Tibial nerve (tissue), 4 donors: Measurements from ENCODE around the gene GPR26.

Experiments
- EP300 ChIP-seq, 2 donors: sonication (generic); formaldehyde crosslinking; IDR thresholded peaks; one replicate each; pipeline ENCODE4 v1.6.1; 2017; ENCODE audit warnings: antibody characterized with exemption in 2 of 2, mild to moderate bottlenecking in 1 of 2
- POLR2A ChIP-seq, 2 donors: fragments of 450-650 bp; IDR thresholded peaks; one replicate each; pipeline ENCODE4 v1.6.1; 2017; ENCODE audit warnings: antibody characterized with exemption in 2 of 2, mild to moderate bottlenecking in 2 of 2, moderate library complexity in 2 of 2
- TF ChIP-seq, protein P1 (sequence below), 5 experiments: fragments of 200-600 bp in 3 of 5; fragments of 450-650 bp in 2 of 5; sonication (generic) in 3 of 5; IDR thresholded peaks; one replicate each; pipeline ENCODE4 v1.5.1; 2016 to 2019; ENCODE audit warnings: antibody characterized with exemption in 5 of 5, mild to moderate bottlenecking in 3 of 5, moderate library complexity in 2 of 5

- TF ChIP-seq, protein P1, sequence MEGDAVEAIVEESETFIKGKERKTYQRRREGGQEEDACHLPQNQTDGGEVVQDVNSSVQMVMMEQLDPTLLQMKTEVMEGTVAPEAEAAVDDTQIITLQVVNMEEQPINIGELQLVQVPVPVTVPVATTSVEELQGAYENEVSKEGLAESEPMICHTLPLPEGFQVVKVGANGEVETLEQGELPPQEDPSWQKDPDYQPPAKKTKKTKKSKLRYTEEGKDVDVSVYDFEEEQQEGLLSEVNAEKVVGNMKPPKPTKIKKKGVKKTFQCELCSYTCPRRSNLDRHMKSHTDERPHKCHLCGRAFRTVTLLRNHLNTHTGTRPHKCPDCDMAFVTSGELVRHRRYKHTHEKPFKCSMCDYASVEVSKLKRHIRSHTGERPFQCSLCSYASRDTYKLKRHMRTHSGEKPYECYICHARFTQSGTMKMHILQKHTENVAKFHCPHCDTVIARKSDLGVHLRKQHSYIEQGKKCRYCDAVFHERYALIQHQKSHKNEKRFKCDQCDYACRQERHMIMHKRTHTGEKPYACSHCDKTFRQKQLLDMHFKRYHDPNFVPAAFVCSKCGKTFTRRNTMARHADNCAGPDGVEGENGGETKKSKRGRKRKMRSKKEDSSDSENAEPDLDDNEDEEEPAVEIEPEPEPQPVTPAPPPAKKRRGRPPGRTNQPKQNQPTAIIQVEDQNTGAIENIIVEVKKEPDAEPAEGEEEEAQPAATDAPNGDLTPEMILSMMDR (IDR thresholded peaks at IDR 0.05), result no peak
- TF ChIP-seq POLR2A (IDR thresholded peaks at IDR 0.05) (no peak), EP300 (IDR thresholded peaks at IDR 0.05) (no peak)
These were observed 23.5 kb upstream of the GPR26 start for GRCh38 chr10:123642697-123643096.
